GM21447 (cell line): ENCODE measurements around the gene LRRTM4.

Experiments
- ATAC-seq: cut with Tn5 transposase; IDR thresholded peaks from one replicate; pipeline ENCODE4 v1.9.1; 2021; ENCODE audit not compliant: unreplicated experiment

The LRRTM4 gene

GRCh38 chr2:77479395-77479794 lies 42.8 kb downstream of the LRRTM4 start:
- no peak for ATAC-seq

GRCh38 chr2:77470096-77470495 lies 52.1 kb downstream of the LRRTM4 start:
- ATAC-seq = no peak

DNA sequence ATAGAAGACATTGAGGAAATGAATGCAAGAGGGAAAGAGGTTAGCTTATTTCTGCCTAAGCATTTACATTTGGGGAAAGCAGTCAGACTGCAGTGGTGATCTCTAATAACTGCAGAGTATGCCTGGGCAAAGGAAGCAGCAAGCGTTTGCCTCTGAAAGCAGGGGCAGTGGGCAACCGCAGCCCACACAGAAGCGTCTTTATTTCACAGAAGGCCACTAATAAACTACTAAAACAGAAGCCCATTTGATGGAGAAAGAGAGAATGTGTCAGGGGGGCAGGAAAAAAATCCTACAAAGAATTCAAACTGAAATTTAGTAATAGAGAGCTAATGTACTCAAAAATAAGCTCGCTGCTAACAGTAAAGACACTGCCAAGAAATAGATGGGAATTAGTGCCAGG lies 53.1 kb downstream of the LRRTM4 start:
- no peak for ATAC-seq

GRCh38 chr2:77459840-77460239 lies 62.3 kb downstream of the LRRTM4 start:
- ATAC-seq = no peak

GRCh38 chr2:77458216-77458615 lies 64.0 kb downstream of the LRRTM4 start:
- ATAC-seq = no peak

GRCh38 chr2:77457665-77458064 lies 64.5 kb downstream of the LRRTM4 start:
- ATAC-seq = no peak

- ATAC-seq = no peak
Observed at GRCh38 chr2:77443076-77443475, 79.1 kb downstream of the LRRTM4 start.

- no peak for ATAC-seq
Observed at GRCh38 chr2:77434880-77435279, 87.3 kb downstream of the LRRTM4 start.

- no peak for ATAC-seq
Observed at GRCh38 chr2:77428946-77429345, 93.2 kb downstream of the LRRTM4 start.

DNA sequence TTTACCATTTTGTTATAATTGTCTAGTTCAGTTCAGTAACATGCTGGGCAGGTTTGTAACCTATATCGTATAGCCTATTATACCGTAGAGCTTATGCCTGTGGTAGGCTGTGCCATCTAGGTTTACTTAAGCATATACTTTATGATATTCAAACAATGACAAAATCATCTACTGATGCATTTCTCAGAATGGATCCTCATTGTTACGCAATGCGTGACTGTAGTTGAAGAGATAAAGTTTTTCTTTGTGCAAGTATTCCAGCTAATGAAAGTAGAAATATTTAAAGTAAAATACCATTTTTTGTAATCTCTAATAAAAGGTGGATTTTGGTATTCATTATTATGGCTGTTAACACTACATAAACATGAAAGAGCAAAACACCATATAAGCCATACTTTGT lies 100.2 kb downstream of the LRRTM4 start:
- ATAC-seq = no peak

- no peak for ATAC-seq
Observed at GRCh38 chr2:77418537-77418936, 103.6 kb downstream of the LRRTM4 start.

DNA sequence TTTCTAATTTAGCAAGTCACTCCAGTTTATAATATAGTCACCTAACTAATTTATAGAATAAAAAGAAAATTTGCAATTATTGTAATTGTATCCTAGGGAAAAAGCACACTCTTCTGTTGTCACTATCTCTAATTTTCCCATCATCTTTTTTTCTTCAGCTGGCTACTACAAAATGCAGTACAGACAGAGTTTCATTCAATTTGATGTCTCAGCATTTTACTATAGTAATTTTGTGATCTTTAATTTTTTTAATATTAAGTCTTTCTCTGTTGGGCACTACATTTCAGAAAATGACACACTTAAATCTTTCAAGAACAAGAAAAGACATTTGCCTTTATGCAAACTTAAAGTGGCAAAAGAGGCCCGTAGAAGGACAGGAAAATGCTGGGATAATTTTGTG lies 118.0 kb downstream of the LRRTM4 start:
- no peak for ATAC-seq

DNA sequence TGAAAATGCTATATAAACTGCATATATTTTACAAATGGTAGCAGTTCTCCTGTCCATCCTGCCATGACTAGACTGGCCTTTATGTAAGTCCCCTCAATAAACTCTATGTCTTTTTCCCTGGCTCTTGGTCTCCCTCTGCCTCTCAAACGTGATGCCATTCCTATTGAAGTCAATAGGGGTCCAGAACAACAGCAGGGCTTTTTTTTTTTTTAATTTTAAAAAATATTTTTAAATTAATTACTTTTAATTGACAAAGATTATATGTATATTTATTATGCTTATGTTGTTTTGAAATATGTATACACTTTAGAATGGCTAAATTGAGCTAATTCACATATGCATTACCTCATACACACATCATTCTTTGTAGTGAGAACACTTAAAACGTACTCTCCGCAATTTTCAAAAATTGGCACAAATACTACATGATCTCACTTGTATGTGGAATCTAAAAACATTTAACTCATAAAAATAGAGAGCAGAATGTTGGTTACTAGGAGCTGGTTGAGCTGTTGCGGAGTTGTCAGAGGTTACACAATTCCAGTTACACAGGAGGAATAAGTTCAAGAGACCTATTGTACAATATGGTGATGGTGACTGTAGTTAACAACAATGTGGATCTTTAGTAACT lies 123.1 kb downstream of the LRRTM4 start:
- no peak for ATAC-seq

- ATAC-seq = no peak
Observed at GRCh38 chr2:77397763-77398162, 124.4 kb downstream of the LRRTM4 start.

DNA sequence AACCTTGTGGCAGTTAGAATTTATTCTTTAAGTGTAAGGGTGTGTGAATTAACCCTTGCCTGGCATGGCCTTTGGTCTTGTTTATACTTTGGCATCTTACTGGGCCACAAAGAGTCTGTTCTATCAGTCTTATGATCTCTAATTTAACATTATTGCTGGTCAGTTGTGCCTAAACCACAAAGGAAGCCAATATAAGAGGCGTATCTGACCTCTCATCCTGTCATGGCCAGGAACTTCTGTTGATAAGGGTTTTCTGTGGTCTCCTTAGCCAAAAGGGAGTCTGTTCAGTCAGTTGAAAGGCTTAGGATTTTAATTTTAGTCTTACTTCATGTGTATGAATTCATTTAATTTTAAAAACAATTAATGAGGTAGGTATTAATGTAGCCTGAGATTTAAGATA lies 127.2 kb downstream of the LRRTM4 start:
- ATAC-seq = no peak

GRCh38 chr2:77391119-77391518 lies 131.1 kb downstream of the LRRTM4 start:
- no peak for ATAC-seq

DNA sequence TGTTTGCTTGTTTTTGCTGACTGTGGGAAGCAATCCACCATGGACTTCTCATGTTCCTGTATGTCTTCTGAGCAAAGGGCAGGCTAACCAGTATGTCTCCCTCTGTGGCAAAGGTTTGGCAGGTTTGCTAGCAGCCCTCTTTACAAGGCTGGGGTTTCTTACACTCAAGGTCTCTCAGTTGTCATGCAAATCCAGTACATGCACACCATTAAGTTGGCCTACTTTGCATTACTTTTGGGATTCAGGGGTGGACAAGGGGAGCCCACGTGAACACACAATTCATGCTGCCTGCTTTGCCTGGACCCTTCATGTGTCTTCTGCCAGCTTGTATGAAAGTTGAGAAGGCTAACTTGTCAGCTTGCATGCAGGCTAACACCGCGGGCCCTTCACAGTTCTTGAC lies 134.9 kb downstream of the LRRTM4 start:
- ATAC-seq = no peak

DNA sequence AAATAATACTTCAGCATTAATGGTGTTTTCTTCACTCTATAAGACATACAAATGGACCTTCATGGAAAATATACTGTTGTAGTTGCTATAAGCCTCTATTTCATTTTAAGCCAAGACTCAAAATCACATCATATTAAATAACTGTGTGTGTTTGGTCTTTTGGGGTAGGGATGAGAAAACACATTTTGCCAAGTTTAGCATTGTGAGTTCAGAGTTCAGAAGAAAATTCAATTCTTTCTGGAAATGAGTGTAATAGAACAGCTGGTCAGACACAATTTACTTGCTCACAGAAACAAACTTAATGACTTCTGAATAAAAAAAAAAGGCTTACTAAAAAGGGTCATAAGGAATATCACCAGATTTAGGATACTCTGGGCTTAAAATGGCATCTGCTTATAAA lies 149.5 kb downstream of the LRRTM4 start:
- ATAC-seq = no peak

DNA sequence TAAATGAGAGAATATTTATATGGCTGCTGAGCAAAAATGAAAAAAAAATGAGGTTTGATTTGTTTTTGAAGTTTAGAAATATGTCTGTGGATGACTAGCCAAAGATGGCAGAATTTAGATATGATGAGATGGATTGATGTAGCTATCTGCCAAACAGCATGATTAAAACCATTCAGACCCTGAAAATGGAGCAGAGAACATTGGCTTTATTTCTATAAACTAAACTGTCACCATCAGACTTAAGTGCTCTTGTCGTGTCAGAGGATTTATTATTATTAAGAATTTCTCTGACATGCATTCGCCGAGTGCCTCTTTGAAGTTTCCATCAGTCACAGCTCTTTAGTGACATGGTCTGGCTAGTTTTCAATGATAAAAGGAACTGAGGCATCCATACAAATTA lies 151.7 kb downstream of the LRRTM4 start:
- ATAC-seq = no peak

GRCh38 chr2:77363277-77363676 lies 158.9 kb downstream of the LRRTM4 start:
- no peak for ATAC-seq

GRCh38 chr2:77348821-77349220 lies 173.4 kb downstream of the LRRTM4 start:
- no peak for ATAC-seq

- no peak for ATAC-seq
Observed at GRCh38 chr2:77336013-77336412, 186.2 kb downstream of the LRRTM4 start.

- ATAC-seq = no peak
Observed at GRCh38 chr2:77328134-77328931, 193.8 kb downstream of the LRRTM4 start.
